NCI-H1930 (cell line): Measurements from ENCODE around the gene WNT5A.

Experiments
- DNase-seq, 2 experiments: peaks; one replicate each; lab custom pipeline; 2025; lab: John Stamatoyannopoulos, UW

Gene WNT5A

DNA sequence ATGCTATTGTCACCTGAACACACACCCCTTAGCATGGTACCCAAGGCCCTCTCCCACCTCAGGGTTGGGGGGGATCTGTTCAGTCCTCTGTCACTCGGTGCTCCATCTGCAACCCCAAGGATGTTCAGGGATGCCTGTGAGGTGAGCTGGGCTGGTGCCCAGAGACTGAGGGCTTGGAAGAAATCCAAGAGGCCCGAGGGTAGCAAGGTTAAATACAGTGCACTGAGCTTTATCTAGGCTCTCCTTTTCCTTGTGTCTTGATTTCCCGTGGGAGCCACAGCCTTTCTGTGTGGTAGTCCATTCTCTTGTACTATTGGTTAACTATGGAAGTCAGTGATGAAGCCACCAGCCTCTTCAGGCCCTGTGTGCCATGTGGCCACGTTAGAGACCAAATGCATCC, 18.7 kb upstream of the WNT5A start:
- DNase-seq: no peak

DNA sequence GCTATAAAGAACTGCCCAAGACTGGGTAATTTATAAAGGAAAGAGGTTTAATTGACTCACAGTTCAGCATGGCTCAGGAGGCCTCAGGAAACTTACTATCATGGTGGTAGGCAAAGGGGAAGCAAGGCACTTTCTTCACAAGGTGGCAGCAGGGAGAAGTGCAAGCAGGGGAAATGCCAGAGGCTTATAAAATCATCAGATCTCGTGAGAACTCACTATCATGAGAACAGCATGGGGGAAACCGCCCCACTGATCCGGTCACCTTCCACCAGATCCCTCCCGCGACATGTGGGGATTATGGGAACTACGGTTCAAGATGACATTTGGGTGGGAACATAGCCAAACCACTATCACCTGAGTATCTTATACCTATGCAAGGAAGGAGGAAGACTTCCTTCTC, 18.0 kb upstream of the WNT5A start:
- DNase-seq: peak in 1 of 2 experiments; percentile 6

DNA sequence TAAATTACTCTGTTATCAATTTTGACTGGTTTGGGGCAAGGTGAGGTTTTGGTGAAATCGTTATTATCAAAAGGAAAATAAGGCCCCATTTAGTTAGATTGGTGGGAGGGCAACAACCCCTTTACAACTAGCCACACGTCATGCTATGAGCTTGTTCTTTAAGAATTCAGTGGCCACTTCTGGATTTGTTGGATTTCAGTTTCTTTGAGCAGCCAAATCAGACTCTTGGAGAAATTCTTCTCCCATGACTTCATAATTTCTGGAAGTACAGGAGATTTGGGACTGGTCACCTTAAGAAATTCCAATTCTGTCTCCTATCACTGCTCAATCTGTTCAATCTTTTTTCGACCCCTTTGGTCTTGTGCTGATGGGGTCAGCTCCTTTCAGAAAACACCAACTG, 14.8 kb upstream of the WNT5A start:
- no peak for DNase-seq

DNA sequence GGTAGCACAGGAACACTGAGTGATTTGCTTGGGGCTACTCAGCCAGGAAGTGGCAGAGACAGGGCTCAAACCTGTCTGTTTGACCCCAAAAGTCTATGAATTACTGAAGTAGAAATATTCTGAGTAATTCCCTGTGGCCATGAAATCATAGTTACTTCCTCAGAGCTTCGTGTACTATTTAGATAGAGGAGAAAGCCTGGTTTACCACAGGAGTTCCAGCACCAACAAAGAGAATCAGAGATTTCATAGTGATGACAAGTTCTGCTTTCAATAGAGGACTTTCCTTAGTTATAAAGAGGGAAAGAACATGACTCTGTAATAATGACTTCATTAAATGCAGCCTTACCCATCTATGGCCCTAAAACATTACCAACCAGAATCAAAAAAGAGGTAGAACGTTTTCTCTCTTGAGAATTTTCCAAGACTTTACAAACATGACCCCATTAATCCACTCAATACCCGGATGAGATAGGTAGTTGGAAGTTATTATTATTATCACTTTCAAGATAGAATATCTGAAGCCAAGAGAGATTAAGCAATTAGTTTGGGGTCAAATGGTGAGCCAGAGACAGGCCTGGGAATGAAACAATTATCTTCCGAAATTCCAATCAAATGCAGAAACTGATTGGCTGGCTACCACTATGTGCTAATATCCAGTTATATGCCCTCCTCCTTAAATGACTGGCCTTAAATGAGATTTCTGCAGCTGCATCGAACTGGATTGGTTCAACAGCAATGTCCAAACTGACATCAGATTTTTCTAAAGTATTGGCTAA, 13.6 kb upstream of the WNT5A start:
- DNase-seq: no peak

DNA sequence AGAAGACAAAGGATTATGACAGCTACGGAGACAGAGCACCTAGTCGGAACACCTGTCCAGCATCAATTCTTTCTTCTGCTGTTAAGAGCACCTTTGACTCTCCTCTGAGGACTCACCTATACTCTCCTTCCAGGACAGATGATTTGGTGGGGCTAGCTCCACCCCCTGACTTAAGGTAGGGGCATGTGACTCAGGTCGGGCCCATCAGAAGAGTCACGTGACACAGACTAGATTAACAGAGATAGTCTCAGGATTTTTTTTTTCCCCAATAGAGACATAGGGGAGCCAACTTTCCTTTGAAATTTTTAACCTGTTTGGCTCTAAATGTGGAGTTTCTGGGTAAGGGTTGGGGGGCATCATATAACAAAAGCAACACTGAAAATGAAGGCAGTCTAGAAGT, 11.4 kb upstream of the WNT5A start:
- no peak for DNase-seq

DNA sequence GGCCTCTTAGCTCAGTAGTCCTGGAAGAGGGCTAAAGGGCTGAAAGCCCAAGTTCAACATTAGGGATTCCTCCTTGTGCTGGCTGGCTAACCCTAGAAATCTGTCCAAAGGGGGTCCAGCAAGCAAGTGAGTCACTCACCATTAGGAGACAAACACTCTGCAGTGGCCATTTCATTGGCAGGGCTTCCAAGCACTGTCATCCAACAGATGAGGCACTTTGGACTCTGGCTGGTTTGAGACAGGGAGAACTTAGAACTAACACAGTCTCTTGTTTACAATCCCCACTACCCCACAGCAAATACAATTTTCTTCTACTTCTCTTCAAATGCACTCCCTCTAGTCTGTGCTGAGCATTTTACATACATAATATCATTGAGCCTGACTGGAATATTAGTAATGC, 10.1 kb upstream of the WNT5A start:
- DNase-seq: no peak

DNA sequence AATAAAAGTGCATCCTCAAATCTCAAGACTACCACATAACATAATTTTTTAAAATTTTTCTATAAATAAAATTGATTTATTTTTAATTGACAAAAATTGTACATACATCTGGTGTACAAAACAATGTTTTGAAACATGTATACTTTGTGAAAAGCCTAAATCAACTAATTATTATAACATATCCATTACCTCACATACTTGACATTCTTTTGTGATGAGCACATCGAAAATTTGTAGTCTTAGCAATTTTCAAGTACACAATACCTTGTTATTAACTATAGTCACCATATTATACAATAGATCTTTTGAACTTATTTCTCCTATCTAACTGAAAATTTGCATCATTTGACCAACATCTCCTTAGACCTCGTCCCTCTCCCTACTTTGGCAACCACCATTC, 7.9 kb upstream of the WNT5A start:
- DNase-seq: no peak

DNA sequence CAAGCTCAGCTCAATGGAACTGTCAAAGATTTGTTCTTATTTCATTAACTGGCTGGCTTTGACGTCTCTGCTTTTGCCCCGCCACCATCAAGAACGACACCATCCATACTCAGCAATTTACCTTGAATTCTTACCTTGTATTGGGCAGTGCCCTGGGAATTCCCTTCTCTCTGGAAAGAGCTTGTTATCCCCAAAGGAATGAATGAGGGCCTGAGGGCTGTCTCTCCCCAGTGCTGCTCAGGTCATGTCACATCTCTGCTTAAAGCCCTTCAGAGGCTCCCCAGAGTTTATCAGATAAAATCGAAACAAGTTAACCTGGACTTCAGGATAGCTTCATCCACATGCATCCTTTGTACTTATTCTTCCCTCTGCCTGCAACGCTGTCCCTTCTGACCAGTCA, 5.9 kb upstream of the WNT5A start:
- no peak for DNase-seq

DNA sequence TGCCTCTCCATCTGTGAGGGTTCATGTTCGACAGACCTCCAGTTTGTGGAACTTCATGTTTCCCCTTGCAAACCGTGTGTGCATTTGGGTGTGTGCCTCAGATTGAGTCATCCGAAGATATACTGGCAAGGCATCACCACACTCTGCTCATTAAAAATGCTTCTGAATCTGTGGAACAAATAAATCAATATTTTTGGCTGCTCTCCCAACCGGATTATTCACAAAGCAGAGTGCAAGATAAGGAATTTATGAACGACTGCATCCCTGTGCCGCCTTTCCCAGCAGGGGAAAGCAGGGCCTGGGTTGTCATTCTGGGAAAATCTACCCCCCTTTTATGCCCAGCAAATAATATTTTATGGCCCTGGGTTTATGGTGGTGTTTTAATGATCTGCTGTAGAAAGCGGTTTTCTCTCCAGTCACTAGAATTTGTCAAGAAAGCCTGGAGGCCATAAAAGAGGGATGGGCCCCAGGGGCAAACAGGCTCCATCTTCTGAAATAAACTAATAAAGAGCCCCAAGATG, 4.2 kb upstream of the WNT5A start:
- no peak for DNase-seq

DNA sequence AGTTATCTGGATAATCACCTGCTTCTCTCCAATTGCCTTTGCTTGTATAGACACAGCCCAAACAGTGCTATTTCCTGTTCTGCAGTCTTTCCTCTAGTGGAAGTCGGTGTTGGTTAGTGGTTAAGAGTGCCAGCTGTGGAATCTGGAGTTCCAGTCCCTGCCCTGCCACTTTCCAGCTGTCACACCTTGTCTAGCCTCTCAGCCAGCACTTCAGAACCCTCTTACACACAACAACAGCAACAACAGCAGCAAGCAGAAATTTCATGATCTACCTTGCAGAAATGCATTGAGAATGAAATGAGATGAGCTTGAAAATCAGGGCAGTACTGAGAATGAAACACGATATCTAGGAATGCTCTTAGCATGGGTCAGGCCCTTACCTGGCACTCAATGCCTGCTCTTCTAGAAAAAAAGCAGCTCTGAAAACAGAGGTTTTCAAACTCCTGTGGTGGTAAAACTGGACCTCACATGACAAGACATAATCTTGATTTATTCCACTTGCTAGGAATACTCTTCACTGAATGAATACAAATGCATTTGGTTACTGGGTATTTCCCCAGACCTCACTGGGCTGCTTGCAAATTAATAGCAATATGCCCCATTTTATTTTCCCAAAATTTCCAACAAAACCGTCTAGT, 3.3 kb upstream of the WNT5A start:
- no peak for DNase-seq

DNA sequence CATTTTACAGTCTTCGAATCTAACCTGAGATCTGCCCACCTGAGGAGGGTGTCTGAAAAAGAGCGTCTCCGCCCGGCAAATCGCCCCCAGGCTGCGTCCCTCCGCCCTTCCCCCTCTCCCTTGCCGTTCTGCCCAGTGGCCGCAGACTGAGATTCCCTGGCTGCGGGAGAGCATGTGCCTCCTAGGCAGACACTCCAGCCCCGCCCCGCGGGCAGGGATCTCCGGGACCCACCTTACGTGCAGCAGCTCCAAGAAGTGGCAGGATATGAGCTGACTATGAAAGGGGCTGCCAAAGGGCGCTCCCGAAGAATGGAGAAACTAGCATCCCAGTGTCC, 2.7 kb upstream of the WNT5A start:
- DNase-seq: no peak

DNA sequence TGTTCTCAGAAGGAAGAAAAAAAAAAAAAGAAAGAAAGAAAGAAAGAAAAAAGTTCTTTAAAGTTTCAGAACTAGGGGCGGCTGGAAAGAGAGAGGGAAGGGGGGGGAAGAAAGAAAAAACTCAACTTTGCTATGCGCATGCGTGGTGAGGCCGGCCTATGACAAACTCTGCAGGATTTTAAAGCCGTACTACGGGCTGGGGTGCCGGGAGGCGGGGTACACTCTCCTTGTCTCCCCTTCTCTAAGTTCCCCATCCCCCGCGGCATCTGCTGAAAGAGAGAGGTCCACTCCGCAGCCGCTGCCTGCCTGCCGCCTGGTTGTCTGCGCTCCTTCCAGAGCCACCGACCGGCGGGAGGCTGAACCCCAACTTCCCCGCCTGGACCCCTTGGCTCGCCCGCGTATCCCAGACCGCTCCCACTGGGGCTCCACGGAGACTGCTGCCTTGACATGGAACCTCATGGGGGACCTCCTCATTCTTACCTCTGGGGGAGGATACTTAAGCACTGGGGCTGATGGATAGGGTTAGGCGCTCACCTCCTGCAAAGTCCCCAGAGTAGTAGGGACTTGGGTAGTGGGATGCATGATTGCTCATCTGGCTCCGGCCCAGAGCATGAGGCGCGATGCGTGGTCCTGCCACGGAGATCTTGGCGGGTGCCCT, 1.4 kb upstream of the WNT5A start:
- DNase-seq: no peak

DNA sequence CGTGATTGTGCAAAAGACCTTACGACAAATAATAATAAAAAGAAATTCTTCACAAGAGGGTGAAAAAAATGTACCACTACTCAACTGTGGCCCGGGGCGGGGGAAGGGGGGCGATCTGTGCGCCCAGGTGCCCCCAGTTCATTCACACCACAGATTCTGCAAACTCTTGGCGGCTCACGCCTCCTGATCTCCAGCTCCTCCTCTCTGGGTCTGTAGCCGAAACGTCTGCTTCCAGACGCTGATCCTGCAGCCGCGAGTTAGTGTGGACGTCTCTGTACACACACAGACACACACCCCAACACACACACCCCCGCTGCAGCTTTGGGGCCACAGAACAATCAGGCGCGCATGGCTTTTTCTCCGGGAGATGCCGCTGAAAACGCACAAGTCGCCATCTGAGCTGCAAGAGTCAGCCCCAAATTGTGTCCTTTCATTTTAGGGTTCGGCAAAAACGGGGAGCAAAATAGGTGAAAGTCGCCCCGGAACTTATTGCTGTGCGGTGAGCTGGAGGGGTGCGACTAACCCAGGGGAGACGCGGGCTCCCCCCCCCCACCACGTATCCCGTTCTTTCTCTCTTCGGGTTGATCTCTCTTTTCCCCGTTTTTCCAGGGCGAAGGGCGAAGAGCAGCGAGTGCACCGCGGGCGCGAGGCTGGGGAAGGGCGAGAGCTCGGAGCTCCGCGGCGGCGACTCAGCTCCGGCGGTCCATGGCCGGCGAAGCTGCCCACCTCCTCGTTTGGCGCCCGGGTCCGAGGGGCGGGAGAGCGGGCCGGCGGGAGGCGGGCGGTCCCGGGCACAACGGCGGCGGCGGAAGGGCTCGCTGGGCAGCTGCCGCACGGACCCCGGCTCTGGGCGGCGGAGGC, 505 bp upstream of the WNT5A start:
- DNase-seq: peak; percentile 10

DNA sequence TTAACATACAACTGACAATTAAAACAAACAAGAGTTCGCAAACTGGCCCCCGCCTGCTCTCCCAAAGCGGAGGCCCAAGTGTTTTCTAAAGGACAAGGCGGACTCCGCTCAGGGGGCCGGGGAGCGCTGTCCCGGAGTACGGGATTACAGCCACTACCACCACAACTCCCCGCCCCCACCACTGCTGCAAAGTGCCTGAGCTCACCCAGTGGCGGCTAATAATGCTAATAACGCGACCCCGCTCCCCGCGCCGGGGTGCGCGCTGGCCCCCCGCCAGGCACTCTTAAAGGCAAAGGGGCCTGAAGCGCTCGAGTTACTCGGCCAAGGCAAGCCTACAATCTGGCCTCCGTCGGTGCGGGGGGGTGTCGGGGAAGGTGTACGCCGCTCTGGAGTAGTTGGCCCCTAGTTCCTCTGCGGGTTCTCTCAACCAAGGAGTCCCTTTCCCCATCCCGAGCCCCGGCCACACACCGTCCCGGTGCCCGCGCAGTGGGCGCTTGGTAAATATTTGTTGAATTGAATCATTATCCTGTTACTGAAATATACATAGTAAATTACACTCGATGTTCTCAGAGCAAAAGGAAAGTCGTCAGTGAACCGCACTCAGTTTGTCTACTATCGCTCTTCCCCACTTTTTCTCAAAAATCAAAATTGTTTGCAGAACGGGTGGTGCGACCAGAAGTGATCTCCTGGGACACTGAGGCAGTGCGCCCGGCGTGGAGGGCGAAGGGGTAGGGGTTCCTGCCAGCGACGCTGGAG, 827 bp downstream of the WNT5A start:
- DNase-seq: no peak

DNA sequence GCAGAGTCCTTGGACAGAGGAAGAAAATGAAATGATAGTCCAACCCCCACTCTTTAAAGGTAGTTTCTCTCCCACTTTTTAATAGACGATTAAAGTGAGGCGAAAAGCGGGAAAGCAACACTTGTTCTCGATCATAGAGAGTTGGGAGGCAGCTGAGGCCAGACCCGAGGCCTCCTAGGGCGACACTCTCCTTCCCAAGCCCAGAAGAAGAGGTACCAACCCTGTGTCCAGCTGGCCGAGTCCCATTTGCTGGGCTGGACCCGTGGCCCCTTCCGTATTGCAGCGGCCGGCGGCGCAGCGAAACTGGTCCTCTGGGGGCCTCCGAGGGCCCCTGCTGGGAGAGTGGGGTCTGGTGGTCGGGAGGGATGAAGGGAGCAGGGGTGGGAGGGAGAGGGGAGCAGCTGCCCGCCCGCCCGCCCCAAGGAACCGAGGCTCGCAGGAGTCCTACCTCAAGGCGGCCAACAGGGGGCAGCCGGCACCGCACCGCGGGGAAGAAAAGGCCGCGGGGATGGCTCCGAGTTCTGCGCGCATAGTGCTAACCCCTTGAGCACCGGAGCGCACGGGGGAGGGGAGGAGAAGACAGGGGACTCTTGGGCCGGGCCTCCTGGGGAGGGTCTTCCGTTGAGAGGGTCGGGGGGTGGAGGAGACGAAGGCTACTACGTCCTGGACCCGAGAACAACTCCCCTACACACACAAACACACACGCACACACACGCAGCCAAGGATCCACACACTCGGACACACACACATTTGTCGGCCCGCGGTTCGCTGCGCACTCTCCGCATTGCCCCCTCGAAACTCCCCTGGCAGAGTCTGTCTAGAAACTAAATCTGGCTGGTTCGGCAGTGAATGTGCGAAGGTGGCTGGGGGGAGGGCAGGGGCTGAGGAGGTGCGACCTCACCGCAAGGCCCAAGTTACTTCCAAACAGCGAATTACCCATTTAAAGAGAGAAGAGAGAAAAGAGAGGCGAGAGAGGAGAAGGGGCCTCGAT, 2.0 kb downstream of the WNT5A start:
- no peak for DNase-seq

DNA sequence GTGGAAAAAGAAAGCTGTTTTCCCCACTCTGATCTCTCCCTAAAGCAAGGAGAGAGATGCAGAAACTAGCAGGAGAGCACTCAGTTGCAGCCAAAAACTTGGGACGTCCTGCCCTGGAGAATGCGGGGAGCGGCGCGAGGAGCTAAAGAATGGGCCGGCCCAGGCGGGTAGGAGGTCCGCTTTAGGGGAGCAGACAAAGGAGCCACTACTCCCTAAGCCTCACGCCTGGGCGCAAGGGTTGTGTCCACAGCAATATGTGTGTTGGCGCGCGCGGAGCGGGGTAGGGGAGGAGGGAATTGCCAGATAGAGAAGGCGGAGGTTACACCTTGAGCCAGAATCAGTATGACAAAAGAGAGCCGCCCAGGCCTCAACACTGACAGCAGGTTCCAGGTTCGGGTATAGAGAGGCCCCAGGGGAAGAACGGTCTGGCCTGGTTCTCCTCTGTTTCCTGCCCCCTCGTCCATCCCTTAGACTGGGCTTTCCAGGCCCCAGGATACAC, 2.9 kb downstream of the WNT5A start:
- no peak for DNase-seq

DNA sequence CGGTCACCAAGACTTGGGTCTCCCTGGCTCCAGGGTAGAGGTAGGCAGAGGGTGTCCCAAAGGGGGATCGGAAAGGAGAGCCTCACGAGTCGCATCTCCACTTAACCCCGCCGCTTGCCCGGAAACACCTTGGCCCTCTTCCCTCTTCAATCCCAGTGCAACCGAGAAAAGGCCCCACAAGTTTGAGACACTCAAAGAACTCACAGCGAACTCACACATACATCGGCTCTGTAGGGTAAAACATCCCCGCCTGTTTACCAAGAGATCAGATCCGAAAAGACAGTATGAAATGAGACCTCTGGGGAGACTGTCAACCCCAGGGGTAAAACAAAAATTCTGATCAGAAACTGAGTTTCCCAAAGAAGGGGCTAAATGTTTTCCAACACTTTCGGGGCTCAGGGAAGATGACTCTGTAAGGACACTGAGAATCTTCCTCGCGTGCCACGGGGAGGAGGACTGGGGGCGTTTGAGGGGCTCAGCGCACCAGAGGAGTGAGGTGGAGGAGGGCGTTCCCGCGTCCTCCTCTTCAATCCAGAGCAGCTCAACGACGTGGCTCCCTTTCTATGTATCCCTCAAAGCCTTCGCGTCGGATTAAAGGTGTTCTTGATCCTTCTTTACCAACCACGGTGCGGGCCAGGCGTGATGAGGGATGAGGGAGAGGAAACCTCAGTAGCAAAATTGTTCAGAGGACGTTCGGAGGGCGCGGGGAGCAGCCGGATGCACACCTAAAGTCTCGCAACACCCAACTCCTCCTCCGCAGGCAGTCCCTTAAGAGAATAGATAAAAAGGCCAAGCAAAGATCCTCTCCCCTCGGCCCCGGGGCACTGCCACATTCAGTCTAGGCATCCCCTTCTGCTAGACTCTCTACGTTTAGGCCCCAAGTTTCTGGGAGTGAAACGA, 3.7 kb downstream of the WNT5A start:
- no peak for DNase-seq

DNA sequence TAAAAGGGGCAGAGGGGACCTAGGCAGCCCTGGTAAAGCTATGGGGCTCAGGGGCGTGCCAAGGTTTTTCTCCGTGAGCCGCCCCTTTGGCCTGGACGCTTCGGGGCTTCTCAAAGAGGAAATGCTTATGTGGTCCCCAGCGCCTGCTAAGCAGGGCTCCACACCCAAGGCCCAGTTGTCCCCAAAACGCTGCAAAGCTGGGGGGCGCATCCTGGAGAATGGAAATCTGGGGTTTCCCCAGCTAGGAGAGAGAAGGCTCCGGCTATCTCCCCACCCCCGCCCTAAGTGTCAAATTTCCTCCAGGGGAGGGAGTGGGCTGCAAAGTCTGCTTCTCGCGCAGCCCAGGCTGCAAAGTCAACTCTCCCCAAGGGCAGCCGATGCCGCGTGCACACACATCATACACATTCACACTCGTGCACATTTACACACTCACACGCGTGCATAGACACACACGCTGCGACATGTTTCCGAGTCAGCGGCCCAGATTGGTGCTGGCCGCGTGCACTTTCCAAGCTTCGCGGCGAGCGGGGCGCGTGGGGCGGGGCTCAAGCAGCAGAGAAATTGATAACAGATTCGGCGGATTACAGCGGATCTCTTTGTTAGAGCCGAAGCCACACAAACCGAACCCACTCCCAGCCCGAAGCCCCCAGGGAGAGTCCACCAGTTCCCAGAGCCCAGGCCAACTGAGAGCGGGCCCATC, 4.5 kb downstream of the WNT5A start:
- no peak for DNase-seq
